ENCODE data around the gene SLC36A3. TPM values are rescaled to one million over a fixed set of nuclear protein-coding genes. Genes with fewer than 3 reads are reported as not detected.
"Not testable (repeated sequence)": the region's sequence is repeated elsewhere in the genome, so short reads cannot be mapped to it uniquely, and the experiment has no call there.

SLC36A3 gene
- total RNA-seq, 2 donors from 2014 or later: not detected

DNA sequence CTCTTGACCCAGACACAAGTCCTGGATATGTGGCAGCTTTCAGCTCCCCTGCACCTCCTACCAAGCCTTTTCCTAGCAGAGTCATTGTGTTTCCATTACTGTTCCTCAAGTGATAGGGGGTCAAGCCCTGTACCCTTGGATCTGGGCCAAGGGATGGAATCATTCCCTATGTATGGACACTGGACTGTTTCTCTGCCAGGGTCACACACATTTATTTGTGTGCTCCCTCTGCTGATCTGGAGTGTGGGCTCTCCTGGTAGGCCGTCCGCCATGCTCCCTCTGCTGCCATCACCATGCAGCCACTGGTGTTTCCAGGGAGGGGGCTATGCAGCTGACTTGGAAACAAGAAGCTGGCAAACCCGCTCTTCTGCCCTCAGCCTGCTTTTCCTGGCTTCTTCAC, 41.0 kb downstream of the SLC36A3 start:
- Mint-ChIP-seq H3K36me3 (ENCODE audit: low read depth) (peaks cover 62% of the 10 kb centered on the region), H3K4me1 (peaks cover 20% of the 10 kb centered on the region), H3K27ac (no peak overlapping the region), H3K4me3 (no peak overlapping the region), H3K27me3 (no peaks in the 10 kb centered on the region), H3K9me3 (no peaks in the 10 kb centered on the region)
- ATAC-seq (replicated peaks): no peak

DNA sequence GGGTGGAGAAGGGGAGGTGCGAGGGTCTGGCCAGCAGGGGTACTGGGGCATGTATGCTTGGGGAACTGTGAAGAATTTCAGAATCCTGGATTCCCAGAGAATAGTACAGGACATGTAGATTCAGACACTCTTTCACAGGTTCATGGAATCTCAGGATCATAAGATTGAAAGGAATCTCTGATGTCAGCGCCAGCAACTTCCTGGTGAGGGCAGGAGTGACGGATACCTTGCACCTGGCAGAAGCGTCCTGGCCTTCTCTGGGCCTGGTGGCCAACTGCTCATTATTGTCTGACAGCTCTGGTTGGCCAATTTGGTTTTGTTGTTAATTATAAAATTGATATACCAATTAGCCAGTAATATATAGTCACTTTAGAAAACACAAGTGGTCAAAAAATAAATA, 43.6 kb downstream of the SLC36A3 start:
- peaks cover 38% of the 10 kb centered on the region for H3K36me3 Mint-ChIP-seq (ENCODE audit: low read depth)
- peaks cover 29% of the 10 kb centered on the region for H3K4me1 Mint-ChIP-seq
- H3K27ac Mint-ChIP-seq: peak overlapping the region; percentile 53
- no peak for ATAC-seq (replicated peaks)
- H3K9me3 Mint-ChIP-seq: no peaks in the 10 kb centered on the region
- no peaks in the 10 kb centered on the region for H3K27me3 Mint-ChIP-seq
- no peak overlapping the region for H3K4me3 Mint-ChIP-seq

GRCh38 chr5:151258816-151259215, 44.8 kb downstream of the SLC36A3 start:
- Mint-ChIP-seq H3K9me3 (no peaks in the 10 kb centered on the region), H3K27ac (peak overlapping the region; percentile 53), H3K4me3 (no peak overlapping the region), H3K4me1 (peaks cover 24% of the 10 kb centered on the region), H3K36me3 (ENCODE audit: low read depth) (peaks cover 26% of the 10 kb centered on the region), H3K27me3 (no peaks in the 10 kb centered on the region)
- ATAC-seq (replicated peaks): no peak

- peaks cover 22% of the 10 kb centered on the region for H3K36me3 Mint-ChIP-seq (ENCODE audit: low read depth)
- peak overlapping the region; percentile 53 for H3K27ac Mint-ChIP-seq
- ATAC-seq (replicated peaks): no peak
Observed at GRCh38 chr5:151258201-151258611, 45.4 kb downstream of the SLC36A3 start.

GRCh38 chr5:151257731-151258181, 45.8 kb downstream of the SLC36A3 start:
- peaks cover 23% of the 10 kb centered on the region for H3K4me1 Mint-ChIP-seq
- H3K27ac Mint-ChIP-seq: peak overlapping the region; percentile 53
- H3K27me3 Mint-ChIP-seq: no peaks in the 10 kb centered on the region
- ATAC-seq (replicated peaks): no peak
- H3K4me3 Mint-ChIP-seq: no peak overlapping the region
- H3K36me3 Mint-ChIP-seq (ENCODE audit: low read depth): peaks cover 19% of the 10 kb centered on the region
- H3K9me3 Mint-ChIP-seq: no peaks in the 10 kb centered on the region

More at GRCh38 chr5:151258201-151258611, 45.4 kb downstream of the SLC36A3 start:
- no peaks in the 10 kb centered on the region for H3K9me3 Mint-ChIP-seq
- no peaks in the 10 kb centered on the region for H3K27me3 Mint-ChIP-seq
- no peak overlapping the region for H3K4me3 Mint-ChIP-seq
- H3K4me1 Mint-ChIP-seq: peaks cover 23% of the 10 kb centered on the region

DNA sequence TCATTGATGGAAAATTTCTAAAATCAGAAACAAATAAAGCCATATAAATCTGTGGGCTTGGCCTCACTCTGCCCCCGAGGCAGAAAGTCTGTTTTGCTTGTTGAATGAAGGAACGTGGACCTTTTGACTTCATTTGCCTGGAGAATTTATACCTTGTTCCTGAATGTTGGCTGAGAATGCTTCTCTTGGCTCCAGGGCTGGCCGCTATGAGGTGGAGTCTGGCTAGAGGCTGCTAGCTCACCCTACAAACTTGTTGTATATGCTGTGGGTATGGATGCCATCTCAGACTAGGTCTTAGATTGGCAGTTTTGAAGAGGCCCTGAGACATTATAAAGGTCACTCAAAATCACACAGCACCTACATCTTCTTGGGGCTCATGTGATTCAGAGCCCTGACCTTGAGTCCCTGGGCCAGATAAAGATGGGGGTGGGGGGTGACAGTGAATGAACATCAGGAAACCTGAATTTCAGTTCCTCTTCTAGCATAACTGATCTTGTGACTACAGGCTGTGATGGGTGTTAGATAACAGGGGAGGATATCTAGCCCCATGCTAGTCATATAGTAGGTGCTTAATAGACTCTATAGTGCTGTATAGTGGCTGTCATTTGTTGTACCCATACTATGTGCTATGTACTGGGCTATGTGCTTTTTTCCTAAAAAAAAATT, 47.8 kb downstream of the SLC36A3 start:
- Mint-ChIP-seq H3K27ac (no peak overlapping the region), H3K36me3 (ENCODE audit: low read depth) (no peaks in the 10 kb centered on the region), H3K4me3 (no peak overlapping the region), H3K4me1 (peaks cover 31% of the 10 kb centered on the region), H3K9me3 (no peaks in the 10 kb centered on the region), H3K27me3 (no peaks in the 10 kb centered on the region)
- no peak for ATAC-seq (replicated peaks)

DNA sequence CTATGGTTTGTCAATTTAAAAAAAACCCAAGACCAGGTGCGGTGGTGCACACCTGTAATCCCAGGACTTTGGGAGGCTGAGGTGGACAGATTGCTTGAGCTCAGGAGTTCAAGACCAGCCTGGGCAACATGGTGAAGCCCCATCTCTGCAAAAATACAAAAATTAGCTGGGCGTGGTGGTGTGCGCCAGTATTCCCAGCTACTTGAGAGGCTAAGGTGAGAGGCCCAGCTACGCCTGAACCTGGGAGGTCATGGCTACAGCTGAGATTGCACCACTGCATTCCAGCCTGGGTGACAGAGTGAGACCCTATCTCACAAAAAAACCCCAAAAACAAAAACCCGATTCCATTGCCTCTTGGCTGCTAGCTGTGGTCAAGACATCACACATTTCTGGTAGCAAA, 48.6 kb downstream of the SLC36A3 start:
- not testable (repeated sequence) for ATAC-seq (replicated peaks); H3K9me3 Mint-ChIP-seq; H3K27me3 Mint-ChIP-seq; H3K36me3 Mint-ChIP-seq (ENCODE audit: low read depth); H3K27ac Mint-ChIP-seq; H3K4me3 Mint-ChIP-seq
- H3K4me1 Mint-ChIP-seq: peaks cover 39% of the 10 kb centered on the region

GRCh38 chr5:151254556-151254955, 49.0 kb downstream of the SLC36A3 start:
- no peak overlapping the region for H3K27ac Mint-ChIP-seq
- H3K4me3 Mint-ChIP-seq: peak overlapping the region; percentile 81
- peaks cover 40% of the 10 kb centered on the region for H3K4me1 Mint-ChIP-seq
- H3K9me3 Mint-ChIP-seq: no peaks in the 10 kb centered on the region
- H3K36me3 Mint-ChIP-seq (ENCODE audit: low read depth): no peaks in the 10 kb centered on the region
- no peak for ATAC-seq (replicated peaks)
- no peaks in the 10 kb centered on the region for H3K27me3 Mint-ChIP-seq

DNA sequence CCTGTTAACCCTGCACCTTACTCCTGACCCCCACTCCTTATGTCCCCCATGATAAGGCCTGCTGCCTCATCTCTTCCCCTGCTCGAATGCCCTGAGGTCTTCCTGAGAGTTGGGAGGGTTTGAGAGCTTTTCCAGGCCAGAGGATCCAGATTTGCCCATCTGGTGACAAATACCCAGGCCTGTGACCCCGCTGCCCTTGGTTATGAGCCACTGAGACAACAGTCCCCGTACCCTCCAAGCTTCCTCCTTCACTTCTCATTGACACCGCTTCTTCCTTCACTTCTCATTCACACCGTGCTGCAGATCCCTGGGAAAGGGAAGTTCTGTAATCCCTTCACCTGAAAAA, 50.0 kb downstream of the SLC36A3 start:
- no peak for ATAC-seq (replicated peaks)
- no peaks in the 10 kb centered on the region for H3K36me3 Mint-ChIP-seq (ENCODE audit: low read depth)
- H3K9me3 Mint-ChIP-seq: no peaks in the 10 kb centered on the region
- peak overlapping the region; percentile 81 for H3K4me3 Mint-ChIP-seq
- H3K4me1 Mint-ChIP-seq: peaks cover 33% of the 10 kb centered on the region
- peak overlapping the region; percentile 89 for H3K27ac Mint-ChIP-seq
- no peaks in the 10 kb centered on the region for H3K27me3 Mint-ChIP-seq

GRCh38 chr5:151252762-151253604, 50.6 kb downstream of the SLC36A3 start, which contains the start of gene GM2A:
TSS of gene GM2A (plus strand) at chr5:151253185. CDS start at chr5:151253217, 32 bp downstream.
- peaks cover 32% of the 10 kb centered on the region for H3K4me1 Mint-ChIP-seq
- H3K27ac Mint-ChIP-seq: peak within 1 kb of the TSS; percentile 89
- ATAC-seq (replicated peaks): peak; percentile 88
- H3K4me3 Mint-ChIP-seq: peak within 1 kb of the TSS; percentile 81
- H3K27me3 Mint-ChIP-seq: no peaks in the 10 kb centered on the region
- H3K9me3 Mint-ChIP-seq: no peaks in the 10 kb centered on the region
- no peaks in the 10 kb centered on the region for H3K36me3 Mint-ChIP-seq (ENCODE audit: low read depth)

DNA sequence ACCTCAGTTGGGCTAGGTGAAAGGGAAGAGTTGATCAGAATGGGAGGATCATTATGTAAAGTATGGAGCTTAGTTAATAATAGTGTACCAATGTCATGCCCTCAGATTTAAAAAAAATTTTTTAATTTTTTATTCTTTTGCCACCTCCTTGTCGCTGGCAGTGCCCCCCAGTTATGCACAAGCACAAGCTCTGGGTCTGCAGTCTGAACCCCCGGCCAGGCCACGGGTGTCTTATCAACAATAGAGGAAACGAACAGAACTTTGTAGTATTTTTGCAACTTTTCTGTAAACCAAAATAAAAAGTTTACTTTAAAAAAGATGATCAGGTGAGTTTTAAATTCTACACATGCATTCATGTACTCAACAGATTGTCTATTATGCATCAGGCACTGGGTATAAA, 51.9 kb downstream of the SLC36A3 start:
- Mint-ChIP-seq H3K4me3 (peak overlapping the region; percentile 81), H3K36me3 (ENCODE audit: low read depth) (no peaks in the 10 kb centered on the region), H3K9me3 (no peaks in the 10 kb centered on the region), H3K27me3 (no peaks in the 10 kb centered on the region), H3K4me1 (peaks cover 29% of the 10 kb centered on the region), H3K27ac (peak overlapping the region; percentile 97)
- ATAC-seq (replicated peaks): no peak

DNA sequence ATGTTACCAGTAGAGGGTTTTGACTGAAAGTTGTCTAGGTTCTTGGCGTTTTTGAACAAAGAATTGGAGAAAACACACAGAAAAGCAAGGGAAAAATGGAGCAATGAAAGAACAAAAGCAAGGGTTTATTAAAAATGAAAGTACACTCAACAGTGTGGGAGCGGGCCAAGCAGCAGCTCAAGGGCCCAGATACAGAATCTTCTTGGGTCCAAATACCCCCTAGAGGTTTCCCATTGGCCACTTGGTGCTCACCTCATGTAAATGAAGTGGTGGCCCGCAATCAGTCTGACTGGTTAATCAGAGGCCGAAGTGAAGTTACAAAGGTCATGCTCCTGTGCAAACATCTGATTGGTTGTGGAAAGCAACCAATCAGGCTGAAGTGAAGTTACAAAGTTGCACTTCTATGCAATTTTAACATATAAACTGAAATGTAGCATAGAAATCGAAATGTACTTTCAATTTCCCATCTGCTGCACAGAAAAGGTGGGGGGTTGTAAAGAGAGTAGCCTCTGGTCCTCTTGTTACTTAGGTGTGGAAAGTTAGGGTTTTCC, 52.5 kb downstream of the SLC36A3 start:
- Mint-ChIP-seq H3K4me3 (peak overlapping the region; percentile 81), H3K9me3 (no peaks in the 10 kb centered on the region), H3K4me1 (peaks cover 28% of the 10 kb centered on the region), H3K27ac (peak overlapping the region; percentile 97), H3K36me3 (ENCODE audit: low read depth) (no peaks in the 10 kb centered on the region), H3K27me3 (no peaks in the 10 kb centered on the region)
- ATAC-seq (replicated peaks): peak; percentile 60

DNA sequence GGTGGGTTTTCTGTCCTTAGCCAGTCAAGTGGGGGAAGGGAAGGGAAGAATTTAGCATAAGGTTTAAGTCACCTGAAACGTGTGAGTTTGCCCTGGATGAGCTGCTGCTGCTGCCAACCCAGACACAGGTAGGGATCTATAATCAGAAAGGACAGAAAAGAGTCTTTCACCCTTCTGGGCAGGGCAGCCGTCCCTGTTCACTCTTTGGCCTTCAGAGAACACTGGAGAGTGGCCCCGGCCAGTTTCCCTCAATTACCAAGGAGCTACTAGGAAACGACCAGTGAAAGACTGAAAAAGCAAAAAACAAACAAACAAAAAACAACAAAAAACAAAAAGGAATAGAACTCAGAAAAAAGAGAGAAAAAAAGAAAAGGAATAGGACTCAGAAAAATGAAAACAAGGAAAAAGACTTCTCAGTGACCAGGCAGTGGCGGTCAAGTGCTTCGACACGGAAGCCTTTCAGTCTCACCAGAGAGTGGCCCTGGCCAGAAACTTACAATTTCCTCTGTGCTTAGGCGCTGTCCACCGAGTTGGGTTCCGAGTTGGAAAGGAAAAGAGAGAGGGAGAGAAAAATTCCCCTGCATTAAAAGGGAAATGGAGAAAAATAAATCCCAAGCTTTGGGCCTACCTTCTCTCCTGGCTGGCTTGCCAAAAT, 53.1 kb downstream of the SLC36A3 start:
- no peaks in the 10 kb centered on the region for H3K9me3 Mint-ChIP-seq
- peak overlapping the region; percentile 81 for H3K4me3 Mint-ChIP-seq
- H3K4me1 Mint-ChIP-seq: peaks cover 23% of the 10 kb centered on the region
- peak overlapping the region; percentile 97 for H3K27ac Mint-ChIP-seq
- no peaks in the 10 kb centered on the region for H3K27me3 Mint-ChIP-seq
- H3K36me3 Mint-ChIP-seq (ENCODE audit: low read depth): no peaks in the 10 kb centered on the region
- ATAC-seq (replicated peaks): no peak

- Mint-ChIP-seq H3K27me3 (no peaks in the 10 kb centered on the region), H3K27ac (peak overlapping the region; percentile 15), H3K4me3 (no peak overlapping the region), H3K36me3 (ENCODE audit: low read depth) (no peaks in the 10 kb centered on the region), H3K9me3 (no peaks in the 10 kb centered on the region), H3K4me1 (peaks cover 27% of the 10 kb centered on the region)
- no peak for ATAC-seq (replicated peaks)
Observed at GRCh38 chr5:151249281-151249680, 54.3 kb downstream of the SLC36A3 start.

Measured in activated T-helper 17 cell treated with anti-CD3 and anti-CD28 coated beads, Interleukin-2, amount 50 U/mL, for 72 hours (primary cell).